ENCODE measurements around the gene KCMF1. TPM values are rescaled to one million over a fixed set of nuclear protein-coding genes. Genes with fewer than 3 reads are reported as not detected.

KCMF1 gene
- total RNA-seq: 107 and 145 TPM in 2 replicates

GRCh38 chr2:84970868-84971509, at the start of gene KCMF1:
Gene KCMF1 (plus strand): TSS chr2:84971161. CDS start chr2:84971452, 291 bp downstream.

Other genes with a start within 250 kb of the KCMF1 start
- gene TRABD2A, start 90.1 kb upstream of the KCMF1 start, total RNA-seq: 1.00 and 1.4 TPM in 2 replicates
- 3,676 and 4,445 TPM in 2 replicates for gene TMSB10, start 65.5 kb upstream of the KCMF1 start, total RNA-seq
- 0.34 and 3.8 TPM in 2 replicates for gene TCF7L1, start 162.2 kb downstream of the KCMF1 start, total RNA-seq